Measurements from ENCODE around the gene PHF19.

DNA sequence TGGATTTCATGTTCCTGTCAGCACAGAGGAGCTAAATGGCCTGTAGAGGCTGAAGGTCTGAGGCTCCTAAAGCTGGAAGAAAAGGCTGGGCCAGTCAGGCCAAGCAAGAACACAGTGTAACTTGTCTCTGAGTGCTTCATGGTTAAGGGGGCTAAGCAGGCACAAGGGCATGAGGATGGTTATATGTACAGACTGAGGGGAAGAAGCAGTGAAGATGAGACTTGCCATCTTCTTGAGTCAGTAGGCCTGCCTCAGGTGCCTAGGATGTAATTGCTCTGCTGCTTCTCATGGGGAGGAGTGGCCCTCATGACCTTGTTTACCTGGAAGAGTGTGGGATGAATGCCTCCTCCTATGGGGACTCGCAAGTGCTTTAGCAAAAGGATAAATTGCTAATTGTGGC is 25.5 kb downstream of the PHF19 start:
- TF ChIP-seq, protein P1, sequence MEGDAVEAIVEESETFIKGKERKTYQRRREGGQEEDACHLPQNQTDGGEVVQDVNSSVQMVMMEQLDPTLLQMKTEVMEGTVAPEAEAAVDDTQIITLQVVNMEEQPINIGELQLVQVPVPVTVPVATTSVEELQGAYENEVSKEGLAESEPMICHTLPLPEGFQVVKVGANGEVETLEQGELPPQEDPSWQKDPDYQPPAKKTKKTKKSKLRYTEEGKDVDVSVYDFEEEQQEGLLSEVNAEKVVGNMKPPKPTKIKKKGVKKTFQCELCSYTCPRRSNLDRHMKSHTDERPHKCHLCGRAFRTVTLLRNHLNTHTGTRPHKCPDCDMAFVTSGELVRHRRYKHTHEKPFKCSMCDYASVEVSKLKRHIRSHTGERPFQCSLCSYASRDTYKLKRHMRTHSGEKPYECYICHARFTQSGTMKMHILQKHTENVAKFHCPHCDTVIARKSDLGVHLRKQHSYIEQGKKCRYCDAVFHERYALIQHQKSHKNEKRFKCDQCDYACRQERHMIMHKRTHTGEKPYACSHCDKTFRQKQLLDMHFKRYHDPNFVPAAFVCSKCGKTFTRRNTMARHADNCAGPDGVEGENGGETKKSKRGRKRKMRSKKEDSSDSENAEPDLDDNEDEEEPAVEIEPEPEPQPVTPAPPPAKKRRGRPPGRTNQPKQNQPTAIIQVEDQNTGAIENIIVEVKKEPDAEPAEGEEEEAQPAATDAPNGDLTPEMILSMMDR (optimal IDR thresholded peaks at IDR 0.05 in 1 of 3, IDR thresholded peaks at IDR 0.05 in 1 of 3, conservative IDR thresholded peaks at IDR 0.05 in 1 of 3; ENCODE audit: extremely low read depth in 1 of 3, insufficient read depth in 2 of 3, low read length in 3 of 3), result no peak
- TF ChIP-seq EZH2 (IDR thresholded peaks at IDR 0.05; ENCODE audit: low read length), result no peak
